ENCODE results near the gene RAB3IL1. TPM values are rescaled to one million over a fixed set of nuclear protein-coding genes. Genes with fewer than 3 reads are reported as not detected.

Gene RAB3IL1
- total and polyA plus RNA-seq, 11 donors: 4.7 to 22.0 (median 7.5) TPM

GRCh38 chr11:61950035-61950547 lies 32.7 kb upstream of the RAB3IL1 start, which contains the start of gene BEST1:
BEST1 (plus strand) TSS chr11:61950351; CDS start chr11:61951807, 1,456 bp downstream.
- Histone ChIP-seq H3K27me3 (peaks cover 0 to 3% (median 0%) of the 10 kb centered on the region in 9 donors), H3K4me1 (peaks cover 0 to 34% (median 14%) of the 10 kb centered on the region in 12 donors), H3K36me3 (no peaks in the 10 kb centered on the region), H3K4me3 (no peak within 1 kb of the TSS), H3K27ac (peak within 1 kb of the TSS in 7 of 12 donors; percentile 10 to 63 (median 31)), H3K9me3 (no peaks in the 10 kb centered on the region)
- no peak for DNase-seq
- WGBS, 4 donors: 79 to 91% (median 85%) methylated on average over 3 to 8 of the region's 8 CpGs
- intact Hi-C loops (cut with DNase I): loop anchor here in 3 of 10 donors (5.0 to 10.0 kb wide), 3 partner anchors 105 to 148 kb away; no protein-coding TSS in a partner anchor
- TF ChIP-seq CTCF (IDR thresholded peaks at IDR 0.05) (no peak), POLR2A (IDR thresholded peaks at IDR 0.05) (no peak)
- ATAC-seq: no peak

- peak; percentile 73 to 85 (median 76) for DNase-seq
- Histone ChIP-seq H3K27me3 (no peaks in the 10 kb centered on the region), H3K4me3 (no peak overlapping the region), H3K27ac (peak overlapping the region in 7 of 12 donors; percentile 10 to 63 (median 31)), H3K9me3 (no peaks in the 10 kb centered on the region), H3K36me3 (no peaks in the 10 kb centered on the region), H3K4me1 (peaks cover 0 to 29% (median 11%) of the 10 kb centered on the region in 12 donors)
- TF ChIP-seq POLR2A (IDR thresholded peaks at IDR 0.05): peak in 1 of 2 donors; percentile 53
- no peak for TF ChIP-seq CTCF (IDR thresholded peaks at IDR 0.05)
- 34 to 45% (median 41%) methylated on average over 9 of the region's 9 CpGs for WGBS, 4 donors
- intact Hi-C loops (cut with DNase I): loop anchor here in 9 of 10 donors (2.0 to 10.0 kb wide), 7 partner anchors 51 to 157 kb away; no protein-coding TSS in a partner anchor
- peak; percentile 45 to 86 (median 75) for ATAC-seq
These were observed 32.0 kb upstream of the RAB3IL1 start for GRCh38 chr11:61949169-61950034.

- ATAC-seq (no peak), DNase-seq (no peak)
- H3K27me3 ChIP-seq: no peaks in the 10 kb centered on the region
- H3K4me1 ChIP-seq: peaks cover 0 to 29% (median 11%) of the 10 kb centered on the region in 12 donors
- no peak for TF ChIP-seq POLR2A (IDR thresholded peaks at IDR 0.05)
- TF ChIP-seq CTCF (IDR thresholded peaks at IDR 0.05): no peak
- H3K36me3 ChIP-seq: no peaks in the 10 kb centered on the region
- H3K4me3 ChIP-seq: no peak overlapping the region
- intact Hi-C loops (cut with DNase I): loop anchor here in 9 of 10 donors (1.0 to 5.0 kb wide), 6 partner anchors 49 to 158 kb away; no protein-coding TSS in a partner anchor
- H3K27ac ChIP-seq: no peak overlapping the region
- no peaks in the 10 kb centered on the region for H3K9me3 ChIP-seq
- WGBS, 4 donors: 83 to 89% (median 87%) methylated on average over 7 of the region's 7 CpGs
These were observed 31.1 kb upstream of the RAB3IL1 start for GRCh38 chr11:61948505-61948904.

All from heart left ventricle (tissue), 16 donors.